Hepatocyte (in vitro differentiated cells): ENCODE results near the gene DUSP16. TPM values are rescaled to one million over a fixed set of nuclear protein-coding genes. Genes with fewer than 3 reads are reported as not detected.
A peak's percentile ranks its signal among the peaks of the same experiment; 100 is the strongest.

Experiments used
- DNase-seq: peaks from one replicate; pipeline ENCODE4 v3.0.0-alpha.2; 2016; ENCODE audit warnings: low spot score
- H2AFZ ChIP-seq: fragments of 200-600 bp; sonication (generic); 2 replicates; pipeline ENCODE4 v1.6.0; 2016; ENCODE audit warnings: antibody characterized with exemption, mild to moderate bottlenecking
- H3K27ac ChIP-seq: fragments of 200-600 bp; sonication (generic); 2 replicates; pipeline ENCODE4 v1.5.1; 2016; ENCODE audit warnings: mild to moderate bottlenecking
- H3K27me3 ChIP-seq: fragments of 200-600 bp; sonication (generic); 2 replicates; pipeline ENCODE4 v1.6.1; 2016
- H3K36me3 ChIP-seq: fragments of 200-600 bp; sonication (generic); replicated peaks from 2 replicates; pipeline ENCODE4 v1.5.1; 2016; ENCODE audit warnings: low read depth; ENCODE audit not compliant: insufficient read depth
- H3K4me1 ChIP-seq: fragments of 200-600 bp; sonication (generic); 2 replicates; pipeline ENCODE4 v1.5.1; 2016; ENCODE audit warnings: mild to moderate bottlenecking, moderate library complexity; ENCODE audit not compliant: insufficient read depth
- H3K4me2 ChIP-seq: fragments of 200-600 bp; sonication (generic); 2 replicates; pipeline ENCODE4 v1.6.0; 2016
- H3K4me3 ChIP-seq: fragments of 200-600 bp; sonication (generic); 2 replicates; pipeline ENCODE4 v1.5.1; 2016; ENCODE audit warnings: mild to moderate bottlenecking
- H3K79me2 ChIP-seq: fragments of 200-600 bp; sonication (generic); 2 replicates; pipeline ENCODE4 v1.6.0; 2017; ENCODE audit warnings: mild to moderate bottlenecking
- H3K9me2 ChIP-seq: fragments of 200-600 bp; sonication (generic); replicated peaks from 2 replicates; pipeline ENCODE4 v1.6.0; 2017; ENCODE audit warnings: mild to moderate bottlenecking; ENCODE audit not compliant: insufficient read depth
- H3K9me3 ChIP-seq: fragments of 200-600 bp; sonication (generic); 2 replicates; pipeline ENCODE4 v1.5.1; 2016; ENCODE audit warnings: low read depth, mild to moderate bottlenecking
- H4K20me1 ChIP-seq: fragments of 200-600 bp; sonication (generic); 2 replicates; pipeline ENCODE4 v1.6.0; 2016; ENCODE audit warnings: mild to moderate bottlenecking; ENCODE audit not compliant: insufficient read depth, poor library complexity, severe bottlenecking
- EZH2 ChIP-seq: fragments of 200-600 bp; sonication (generic); IDR thresholded peaks from 2 replicates; pipeline ENCODE4 v1.6.1; 2016; ENCODE audit warnings: antibody characterized with exemption, mild to moderate bottlenecking, borderline replicate concordance
- EZH2phosphoT487 ChIP-seq: fragments of 200-600 bp; sonication (generic); IDR thresholded peaks from one replicate; pipeline ENCODE4 v1.6.1; 2018; ENCODE audit warnings: antibody characterized with exemption, mild to moderate bottlenecking, low read depth, moderate library complexity; ENCODE audit not compliant: unreplicated experiment, severe bottlenecking
- WGBS: methylation state at CpG from one replicate; pipeline ENCODE4 v1.1.6; 2016; ENCODE audit warnings: low lambda C conversion rate; ENCODE audit errors: missing lambda C conversion rate; 5-methylcytosine and 5-hydroxymethylcytosine counted together
- polyA plus RNA-seq: library from polyadenylated mRNA; unstranded; fragments of >200 nt; fragmentation: Nextera tagmentation; extraction: Ambion mirVana; gene quantifications from 2 replicates; pipeline ENCODE4 v1.2.1, GENCODE V29; 2016
- total RNA-seq: library from RNA; depleted of rRNA; stranded (reverse); fragments of >200 nt; gene quantifications from 2 replicates; pipeline ENCODE4 v1.2.3, GENCODE V29; 2014
- TF ChIP-seq, protein P1 (sequence below): fragments of 200-600 bp; sonication (generic); IDR thresholded peaks from 2 replicates; pipeline ENCODE4 v1.5.1; 2016; ENCODE audit warnings: antibody characterized with exemption, mild to moderate bottlenecking; ENCODE audit not compliant: poor library complexity

DUSP16 gene
- total and polyA plus RNA-seq, 2 experiments from 2014 or later = 13.4 to 74.1 TPM

DNA sequence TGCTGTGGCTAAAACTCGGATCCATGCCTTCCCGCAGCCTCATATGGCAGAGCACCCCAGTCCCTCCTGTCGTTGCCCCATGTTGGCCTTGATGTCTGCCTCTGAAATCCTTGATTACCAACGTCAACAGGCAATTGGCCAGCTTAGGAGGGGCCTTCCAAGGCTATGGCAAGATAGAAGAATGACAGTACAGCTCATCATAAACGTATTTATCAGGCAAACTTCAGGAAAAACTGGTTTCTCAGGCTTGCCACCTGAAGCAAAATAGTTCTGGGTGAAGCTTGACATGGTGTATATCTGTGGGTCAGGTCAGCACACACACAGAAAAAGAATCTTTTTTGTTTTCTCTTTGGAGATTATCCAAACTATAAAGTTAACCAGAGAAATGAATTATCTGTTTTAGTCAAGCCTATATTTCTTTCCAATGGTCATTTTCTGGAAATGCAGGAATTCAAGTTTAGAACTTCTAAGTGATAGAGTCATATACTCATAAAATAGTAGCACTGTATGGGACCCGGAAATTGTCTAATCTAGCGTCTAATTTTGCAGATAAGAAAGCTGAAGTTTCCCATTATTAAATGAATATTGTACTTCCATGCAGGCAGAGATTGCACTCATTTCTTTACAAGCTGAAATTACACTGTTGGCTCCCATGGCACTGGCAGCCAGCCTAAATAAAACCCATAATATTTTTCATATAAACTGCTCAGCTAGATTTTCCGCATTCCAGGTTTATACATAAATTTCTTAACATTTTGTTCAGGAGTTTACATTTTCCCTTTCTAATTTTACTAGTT is 24.4 kb upstream of the DUSP16 start:
- 63% methylated on average over 8 of the region's 8 CpGs for WGBS
- H4K20me1 ChIP-seq = no peaks in the 10 kb centered on the region
- H3K36me3 ChIP-seq = no peaks in the 10 kb centered on the region
- peak overlapping the region; percentile 56 for H3K27ac ChIP-seq
- no peaks in the 10 kb centered on the region for H3K79me2 ChIP-seq
- DNase-seq = peak; percentile 27
- no peak overlapping the region for H3K4me2 ChIP-seq
- no peak overlapping the region for H2AFZ ChIP-seq
- H3K27me3 ChIP-seq = no peaks in the 10 kb centered on the region
- no peaks in the 10 kb centered on the region for H3K4me1 ChIP-seq
- H3K9me2 ChIP-seq = no peaks in the 10 kb centered on the region
- H3K9me3 ChIP-seq = no peaks in the 10 kb centered on the region
- H3K4me3 ChIP-seq = no peak overlapping the region
- TF ChIP-seq EZH2 (no peak), EZH2phosphoT487 (no peak)
- TF ChIP-seq, protein P1, sequence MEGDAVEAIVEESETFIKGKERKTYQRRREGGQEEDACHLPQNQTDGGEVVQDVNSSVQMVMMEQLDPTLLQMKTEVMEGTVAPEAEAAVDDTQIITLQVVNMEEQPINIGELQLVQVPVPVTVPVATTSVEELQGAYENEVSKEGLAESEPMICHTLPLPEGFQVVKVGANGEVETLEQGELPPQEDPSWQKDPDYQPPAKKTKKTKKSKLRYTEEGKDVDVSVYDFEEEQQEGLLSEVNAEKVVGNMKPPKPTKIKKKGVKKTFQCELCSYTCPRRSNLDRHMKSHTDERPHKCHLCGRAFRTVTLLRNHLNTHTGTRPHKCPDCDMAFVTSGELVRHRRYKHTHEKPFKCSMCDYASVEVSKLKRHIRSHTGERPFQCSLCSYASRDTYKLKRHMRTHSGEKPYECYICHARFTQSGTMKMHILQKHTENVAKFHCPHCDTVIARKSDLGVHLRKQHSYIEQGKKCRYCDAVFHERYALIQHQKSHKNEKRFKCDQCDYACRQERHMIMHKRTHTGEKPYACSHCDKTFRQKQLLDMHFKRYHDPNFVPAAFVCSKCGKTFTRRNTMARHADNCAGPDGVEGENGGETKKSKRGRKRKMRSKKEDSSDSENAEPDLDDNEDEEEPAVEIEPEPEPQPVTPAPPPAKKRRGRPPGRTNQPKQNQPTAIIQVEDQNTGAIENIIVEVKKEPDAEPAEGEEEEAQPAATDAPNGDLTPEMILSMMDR = no peak

DNA sequence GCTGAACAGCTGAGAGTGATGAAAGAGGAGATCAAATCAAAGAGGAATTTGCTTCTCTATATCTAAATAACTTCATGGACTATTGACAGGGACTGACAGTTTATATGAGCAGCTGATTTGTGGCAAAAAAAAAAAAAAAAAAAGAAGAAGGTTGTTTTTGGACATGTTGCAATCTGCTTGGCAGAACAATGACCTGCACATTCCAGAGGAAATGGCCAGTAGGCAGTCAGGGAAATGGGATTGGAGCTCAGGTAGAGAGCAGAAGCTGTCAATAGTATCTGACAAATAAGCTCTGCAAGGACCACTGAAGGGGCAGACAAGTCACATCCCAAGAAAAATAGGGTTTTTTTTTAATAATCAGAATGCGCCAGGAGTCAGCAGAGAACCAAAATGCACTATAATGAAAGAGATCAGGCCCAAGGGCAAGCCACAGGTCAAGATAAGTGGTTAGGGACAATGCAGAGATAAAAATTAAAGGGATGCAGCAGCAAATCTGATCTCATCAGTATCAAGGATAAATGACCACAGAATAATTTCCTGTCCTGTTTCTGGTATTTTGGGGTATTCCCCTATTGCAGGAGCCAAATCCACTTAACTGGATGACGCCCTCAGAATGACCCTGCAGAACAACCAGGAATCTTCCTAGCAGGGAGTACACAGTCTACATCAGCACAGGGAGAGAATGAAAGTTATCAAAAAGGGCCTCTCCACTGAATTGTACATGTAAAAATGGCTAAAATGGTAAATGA is 22.6 kb upstream of the DUSP16 start:
- H3K27ac ChIP-seq = no peak overlapping the region
- H3K4me1 ChIP-seq = no peaks in the 10 kb centered on the region
- H4K20me1 ChIP-seq = no peaks in the 10 kb centered on the region

DNA sequence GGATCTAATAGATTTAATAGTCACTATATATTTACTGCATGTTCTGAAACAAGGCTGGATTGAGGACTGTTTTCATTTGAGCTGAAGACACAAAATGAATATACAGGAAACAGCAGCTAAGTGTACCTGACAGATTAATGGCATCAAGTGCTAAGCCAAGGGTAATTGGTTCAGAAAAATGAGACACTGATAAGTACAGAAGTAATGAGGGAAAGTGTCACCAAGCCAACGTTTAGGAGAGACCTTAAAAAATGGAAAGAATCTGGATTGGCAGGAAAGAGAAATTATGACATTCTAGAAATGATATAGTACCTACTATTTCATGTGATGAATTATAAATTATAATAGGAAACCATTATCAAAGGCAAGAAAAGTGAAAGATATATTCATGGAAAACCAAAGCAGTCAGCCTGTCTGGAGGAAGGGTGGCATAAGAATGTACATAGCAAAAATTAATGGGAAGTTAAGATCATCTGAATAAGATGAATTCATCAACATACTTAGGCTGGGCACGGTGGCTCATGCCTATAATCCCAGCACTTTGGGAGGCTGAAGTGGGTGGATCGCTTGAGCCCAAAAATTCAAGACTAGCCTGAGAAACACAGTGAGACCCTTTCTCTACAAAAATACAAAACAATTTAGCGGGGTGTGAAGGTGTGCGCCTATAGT is 21.0 kb upstream of the DUSP16 start:
- no peak for DNase-seq
- no peak overlapping the region for H3K4me3 ChIP-seq

More for the DNA sequence above, 22.6 kb upstream of the DUSP16 start:
- Histone ChIP-seq H3K9me2 (no peaks in the 10 kb centered on the region), H2AFZ (no peak overlapping the region), H3K79me2 (no peaks in the 10 kb centered on the region), H3K4me2 (no peak overlapping the region), H3K27me3 (no peaks in the 10 kb centered on the region), H3K9me3 (no peaks in the 10 kb centered on the region), H3K4me3 (no peak overlapping the region), H3K36me3 (no peaks in the 10 kb centered on the region)
- no peak for TF ChIP-seq EZH2phosphoT487
- TF ChIP-seq EZH2 = no peak
- TF ChIP-seq, protein P1 = no peak
- 95% methylated on average over 2 of the region's 2 CpGs for WGBS
- no peak for DNase-seq

More for the DNA sequence above, 21.0 kb upstream of the DUSP16 start:
- Histone ChIP-seq H3K36me3 (no peaks in the 10 kb centered on the region), H3K9me3 (no peaks in the 10 kb centered on the region), H3K79me2 (no peaks in the 10 kb centered on the region), H3K9me2 (no peaks in the 10 kb centered on the region), H4K20me1 (no peaks in the 10 kb centered on the region), H3K4me2 (no peak overlapping the region), H2AFZ (no peak overlapping the region), H3K4me1 (no peaks in the 10 kb centered on the region), H3K27ac (peak overlapping the region; percentile 78), H3K27me3 (no peaks in the 10 kb centered on the region)
- TF ChIP-seq EZH2phosphoT487 (no peak), EZH2 (no peak)
- TF ChIP-seq, protein P1 = no peak
- WGBS = 81% methylated on average over 5 of the region's 5 CpGs
